Measurements from ENCODE around the gene IL34.
"Not testable (repeated sequence)": the region's sequence is repeated elsewhere in the genome, so short reads cannot be mapped to it uniquely, and the experiment has no call there.

The IL34 gene

GRCh38 chr16:70659546-70659945 lies 13.2 kb downstream of the IL34 start:
- DNase-seq: no peak

GRCh38 chr16:70659953-70660671 lies 13.8 kb downstream of the IL34 start:
- no peak for DNase-seq

- no peak for DNase-seq
Measured at GRCh38 chr16:70660672-70661350, 14.5 kb downstream of the IL34 start.

GRCh38 chr16:70661534-70661917 lies 15.2 kb downstream of the IL34 start:
- no peak for DNase-seq

- no peak for DNase-seq
Measured at GRCh38 chr16:70661918-70662641, 15.7 kb downstream of the IL34 start.

- no peak for DNase-seq
Measured at GRCh38 chr16:70662991-70663523, 16.7 kb downstream of the IL34 start.

- no peak for DNase-seq
Measured at GRCh38 chr16:70663524-70664324, 17.4 kb downstream of the IL34 start.

- DNase-seq: no peak
Measured at GRCh38 chr16:70664325-70665112, 18.2 kb downstream of the IL34 start.

- no peak for DNase-seq
Measured at GRCh38 chr16:70665113-70665694, 18.8 kb downstream of the IL34 start.

GRCh38 chr16:70665806-70666735 lies 19.7 kb downstream of the IL34 start:
- no peak for DNase-seq

- no peak for DNase-seq
Measured at GRCh38 chr16:70670175-70670574, 23.8 kb downstream of the IL34 start.

GRCh38 chr16:70670938-70671337 lies 24.6 kb downstream of the IL34 start:
- DNase-seq: not testable (repeated sequence)

- no peak for DNase-seq
Measured at GRCh38 chr16:70674221-70675014, 28.1 kb downstream of the IL34 start.

- DNase-seq: no peak
Measured at GRCh38 chr16:70675851-70676513, 29.6 kb downstream of the IL34 start.

- DNase-seq: no peak
Measured at GRCh38 chr16:70676675-70677498, 30.5 kb downstream of the IL34 start.

- no peak for DNase-seq
Measured at GRCh38 chr16:70677499-70678120, 31.3 kb downstream of the IL34 start.

- DNase-seq: no peak
Measured at GRCh38 chr16:70678121-70678897, 31.9 kb downstream of the IL34 start.
